ENCODE measurements around the gene HDAC9.

HDAC9 gene

GRCh38 chr7:18579698-18580097 lies 84.1 kb downstream of the HDAC9 start:
- no peaks in the 10 kb centered on the region for H4K20me1 ChIP-seq (ENCODE audit: insufficient read depth, low read length)
- H3K27ac ChIP-seq (ENCODE audit: low read length): no peak overlapping the region
- no peak overlapping the region for H2AFZ ChIP-seq (ENCODE audit: low read depth, low read length)
- no peak overlapping the region for H3K4me3 ChIP-seq (ENCODE audit: low read length)
- H3K4me1 ChIP-seq (ENCODE audit: low read length): peaks cover 16% of the 10 kb centered on the region
- no peaks in the 10 kb centered on the region for H3K27me3 ChIP-seq (ENCODE audit: low read depth, low read length)
- H3K9me3 ChIP-seq (ENCODE audit: insufficient read depth, low read length): no peaks in the 10 kb centered on the region
- no peaks in the 10 kb centered on the region for H3K79me2 ChIP-seq (ENCODE audit: low read length)
- no peaks in the 10 kb centered on the region for H3K36me3 ChIP-seq (replicated peaks; ENCODE audit: low read depth, low read length)
- no peak overlapping the region for H3K4me2 ChIP-seq (ENCODE audit: low read length)
- no peak overlapping the region for H3K9ac ChIP-seq (ENCODE audit: low read length)
- TF ChIP-seq, protein P1, sequence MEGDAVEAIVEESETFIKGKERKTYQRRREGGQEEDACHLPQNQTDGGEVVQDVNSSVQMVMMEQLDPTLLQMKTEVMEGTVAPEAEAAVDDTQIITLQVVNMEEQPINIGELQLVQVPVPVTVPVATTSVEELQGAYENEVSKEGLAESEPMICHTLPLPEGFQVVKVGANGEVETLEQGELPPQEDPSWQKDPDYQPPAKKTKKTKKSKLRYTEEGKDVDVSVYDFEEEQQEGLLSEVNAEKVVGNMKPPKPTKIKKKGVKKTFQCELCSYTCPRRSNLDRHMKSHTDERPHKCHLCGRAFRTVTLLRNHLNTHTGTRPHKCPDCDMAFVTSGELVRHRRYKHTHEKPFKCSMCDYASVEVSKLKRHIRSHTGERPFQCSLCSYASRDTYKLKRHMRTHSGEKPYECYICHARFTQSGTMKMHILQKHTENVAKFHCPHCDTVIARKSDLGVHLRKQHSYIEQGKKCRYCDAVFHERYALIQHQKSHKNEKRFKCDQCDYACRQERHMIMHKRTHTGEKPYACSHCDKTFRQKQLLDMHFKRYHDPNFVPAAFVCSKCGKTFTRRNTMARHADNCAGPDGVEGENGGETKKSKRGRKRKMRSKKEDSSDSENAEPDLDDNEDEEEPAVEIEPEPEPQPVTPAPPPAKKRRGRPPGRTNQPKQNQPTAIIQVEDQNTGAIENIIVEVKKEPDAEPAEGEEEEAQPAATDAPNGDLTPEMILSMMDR (IDR thresholded peaks at IDR 0.05; ENCODE audit: low read depth, low read length): no peak
- TF ChIP-seq EZH2phosphoT487 (IDR thresholded peaks at IDR 0.05; ENCODE audit: low read depth): no peak

DNA sequence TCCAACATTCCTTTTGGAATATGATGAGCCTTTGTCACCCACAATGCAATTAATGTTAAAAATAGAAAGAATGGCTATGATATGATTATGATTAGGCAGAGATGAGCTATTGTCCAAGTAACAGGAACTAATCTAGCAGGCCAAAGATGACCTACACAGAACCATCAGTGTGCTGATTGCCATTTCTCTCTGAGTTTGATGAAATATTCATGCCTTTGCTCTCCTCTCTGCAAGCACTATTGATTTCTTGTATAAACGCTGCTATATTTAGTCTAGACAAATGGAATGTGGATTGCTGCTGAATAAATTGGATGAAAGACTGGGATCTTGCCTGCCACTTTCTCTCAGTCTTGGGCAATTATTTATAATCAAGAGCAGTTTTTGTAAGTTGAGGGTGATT lies 85.4 kb downstream of the HDAC9 start:
- no peak overlapping the region for H3K4me2 ChIP-seq (ENCODE audit: low read length)
- H3K36me3 ChIP-seq (replicated peaks; ENCODE audit: low read depth, low read length): no peaks in the 10 kb centered on the region
- no peak overlapping the region for H3K27ac ChIP-seq (ENCODE audit: low read length)
- H3K27me3 ChIP-seq (ENCODE audit: low read depth, low read length): no peaks in the 10 kb centered on the region
- H3K9ac ChIP-seq (ENCODE audit: low read length): no peak overlapping the region
- H2AFZ ChIP-seq (ENCODE audit: low read depth, low read length): no peak overlapping the region
- H3K9me3 ChIP-seq (ENCODE audit: insufficient read depth, low read length): no peaks in the 10 kb centered on the region
- H3K4me1 ChIP-seq (ENCODE audit: low read length): peaks cover 10% of the 10 kb centered on the region
- H3K79me2 ChIP-seq (ENCODE audit: low read length): no peaks in the 10 kb centered on the region
- H3K4me3 ChIP-seq (ENCODE audit: low read length): no peak overlapping the region
- no peaks in the 10 kb centered on the region for H4K20me1 ChIP-seq (ENCODE audit: insufficient read depth, low read length)
- TF ChIP-seq EZH2phosphoT487 (IDR thresholded peaks at IDR 0.05; ENCODE audit: low read depth): no peak
- TF ChIP-seq, protein P1 (IDR thresholded peaks at IDR 0.05; ENCODE audit: low read depth, low read length): no peak

- Histone ChIP-seq H3K9ac (ENCODE audit: low read length) (no peak overlapping the region), H3K36me3 (replicated peaks; ENCODE audit: low read depth, low read length) (no peaks in the 10 kb centered on the region), H3K27me3 (ENCODE audit: low read depth, low read length) (no peaks in the 10 kb centered on the region), H4K20me1 (ENCODE audit: insufficient read depth, low read length) (no peaks in the 10 kb centered on the region), H3K4me2 (ENCODE audit: low read length) (no peak overlapping the region), H3K79me2 (ENCODE audit: low read length) (no peaks in the 10 kb centered on the region), H3K4me1 (ENCODE audit: low read length) (no peaks in the 10 kb centered on the region), H2AFZ (ENCODE audit: low read depth, low read length) (no peak overlapping the region), H3K4me3 (ENCODE audit: low read length) (no peak overlapping the region), H3K27ac (ENCODE audit: low read length) (no peak overlapping the region), H3K9me3 (ENCODE audit: insufficient read depth, low read length) (no peaks in the 10 kb centered on the region)
- TF ChIP-seq EZH2phosphoT487 (IDR thresholded peaks at IDR 0.05; ENCODE audit: low read depth): no peak
- TF ChIP-seq, protein P1 (IDR thresholded peaks at IDR 0.05; ENCODE audit: low read depth, low read length): no peak
Measured at GRCh38 chr7:18583305-18583704, 87.8 kb downstream of the HDAC9 start.

DNA sequence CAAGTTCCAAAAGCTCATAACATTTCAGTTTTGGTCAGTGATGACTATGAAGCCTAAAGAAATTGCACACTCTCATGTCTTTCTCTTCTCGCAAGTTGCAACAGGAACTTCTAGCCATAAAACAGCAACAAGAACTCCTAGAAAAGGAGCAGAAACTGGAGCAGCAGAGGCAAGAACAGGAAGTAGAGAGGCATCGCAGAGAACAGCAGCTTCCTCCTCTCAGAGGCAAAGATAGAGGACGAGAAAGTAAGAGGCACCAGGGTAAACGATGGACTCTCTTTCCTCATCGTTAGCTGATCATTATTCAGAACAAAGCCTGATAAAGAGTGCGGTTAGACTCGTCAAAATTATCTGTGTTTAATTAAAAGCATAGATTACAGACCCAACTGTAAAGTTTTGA lies 94.7 kb downstream of the HDAC9 start:
- no peaks in the 10 kb centered on the region for H3K79me2 ChIP-seq (ENCODE audit: low read length)
- TF ChIP-seq EZH2phosphoT487 (IDR thresholded peaks at IDR 0.05; ENCODE audit: low read depth): no peak
- TF ChIP-seq, protein P1 (IDR thresholded peaks at IDR 0.05; ENCODE audit: low read depth, low read length): no peak
- H3K4me3 ChIP-seq (ENCODE audit: low read length): no peak overlapping the region
- no peaks in the 10 kb centered on the region for H3K27me3 ChIP-seq (ENCODE audit: low read depth, low read length)
- no peak overlapping the region for H3K9ac ChIP-seq (ENCODE audit: low read length)
- H2AFZ ChIP-seq (ENCODE audit: low read depth, low read length): no peak overlapping the region
- H3K9me3 ChIP-seq (ENCODE audit: insufficient read depth, low read length): no peaks in the 10 kb centered on the region
- H3K4me2 ChIP-seq (ENCODE audit: low read length): no peak overlapping the region; the same call in 1 of the 2 replicates
- no peaks in the 10 kb centered on the region for H4K20me1 ChIP-seq (ENCODE audit: insufficient read depth, low read length)
- H3K4me1 ChIP-seq (ENCODE audit: low read length): peaks cover 5% of the 10 kb centered on the region; the same call in 1 of the 2 replicates
- H3K27ac ChIP-seq (ENCODE audit: low read length): no peak overlapping the region
- H3K36me3 ChIP-seq (replicated peaks; ENCODE audit: low read depth, low read length): no peaks in the 10 kb centered on the region

Measured in OCI-LY3 (cell line).